Stimulated activated CD4-positive, alpha-beta T cell treated with anti-CD3 and anti-CD28 coated beads, Interleukin-12 subunit alpha, Interleukin-12 subunit beta, amount 100 ng/mL, for 4 hours (primary cell): ENCODE data around the gene ROR2.

Experiments used
- DNase-seq: peaks from one replicate; pipeline ENCODE4 v3.0.0-alpha.2; 2020

The ROR2 gene

DNA sequence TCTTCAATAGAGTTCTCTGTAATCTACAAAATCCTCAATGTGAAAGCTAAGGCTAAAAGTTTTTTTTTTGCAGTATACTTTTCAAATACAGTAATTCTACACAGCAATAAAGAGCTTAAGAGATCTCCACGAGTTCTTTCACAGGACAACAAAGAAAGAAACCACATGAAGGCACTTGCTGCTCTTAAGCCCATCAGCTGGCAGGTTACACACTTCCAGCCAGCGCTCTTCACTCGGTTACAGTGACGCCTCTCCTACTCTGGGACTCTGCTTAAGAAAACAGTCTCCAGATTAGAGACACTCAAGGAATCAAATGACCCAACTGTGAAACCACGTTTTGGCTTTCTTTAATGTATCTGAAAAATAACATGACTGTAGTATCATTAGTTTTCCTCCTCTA, 85.0 kb downstream of the ROR2 start:
- no peak for DNase-seq

GRCh38 chr9:91864380-91864779, 85.6 kb downstream of the ROR2 start:
- no peak for DNase-seq

DNA sequence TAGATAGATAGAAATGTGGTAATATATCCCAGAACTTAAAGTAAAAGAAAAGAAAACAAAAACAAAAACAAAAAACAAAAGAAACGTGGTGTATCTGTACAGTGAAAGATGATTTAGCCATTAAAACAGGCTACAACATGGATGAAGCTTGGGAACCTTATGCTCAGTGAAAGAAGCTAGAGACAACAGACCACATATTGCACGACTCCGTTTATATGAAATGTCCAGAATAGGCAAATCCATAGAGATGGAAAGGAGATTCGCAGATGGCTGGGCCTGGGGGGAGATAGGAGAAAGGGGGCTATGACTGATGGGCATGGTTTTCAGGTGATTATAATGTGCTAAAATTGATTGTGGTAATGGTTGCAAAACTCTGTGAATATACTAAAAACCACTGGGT, 86.6 kb downstream of the ROR2 start:
- DNase-seq = no peak

GRCh38 chr9:91858213-91859030, 91.6 kb downstream of the ROR2 start:
- DNase-seq = no peak

GRCh38 chr9:91857291-91858212, 92.5 kb downstream of the ROR2 start:
- no peak for DNase-seq

GRCh38 chr9:91856419-91856818, 93.6 kb downstream of the ROR2 start:
- DNase-seq = no peak

DNA sequence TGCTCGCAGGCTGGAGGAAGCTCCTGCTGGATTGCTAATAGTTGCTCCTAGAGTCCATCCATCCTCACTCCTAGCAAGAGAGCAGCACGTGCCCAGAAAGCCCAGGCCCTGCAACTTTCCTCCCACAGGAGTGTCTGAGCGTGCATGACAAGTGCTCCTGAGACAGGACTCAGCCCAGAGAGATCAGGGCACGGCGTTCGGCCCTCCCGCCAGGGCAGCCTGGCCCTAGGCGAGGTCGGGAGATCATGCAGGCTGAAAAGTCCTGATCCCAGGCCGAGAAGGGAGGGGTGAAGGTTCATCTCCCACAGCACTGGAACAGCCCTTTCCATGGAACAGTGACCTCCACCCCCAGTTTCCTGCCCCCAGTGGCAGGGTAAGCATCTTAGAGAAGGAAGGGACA, 94.8 kb downstream of the ROR2 start:
- DNase-seq = no peak

- DNase-seq = no peak
These were observed 97.2 kb downstream of the ROR2 start for GRCh38 chr9:91852801-91853347.

- DNase-seq = no peak
These were observed 100.3 kb downstream of the ROR2 start for GRCh38 chr9:91849694-91850093.

DNA sequence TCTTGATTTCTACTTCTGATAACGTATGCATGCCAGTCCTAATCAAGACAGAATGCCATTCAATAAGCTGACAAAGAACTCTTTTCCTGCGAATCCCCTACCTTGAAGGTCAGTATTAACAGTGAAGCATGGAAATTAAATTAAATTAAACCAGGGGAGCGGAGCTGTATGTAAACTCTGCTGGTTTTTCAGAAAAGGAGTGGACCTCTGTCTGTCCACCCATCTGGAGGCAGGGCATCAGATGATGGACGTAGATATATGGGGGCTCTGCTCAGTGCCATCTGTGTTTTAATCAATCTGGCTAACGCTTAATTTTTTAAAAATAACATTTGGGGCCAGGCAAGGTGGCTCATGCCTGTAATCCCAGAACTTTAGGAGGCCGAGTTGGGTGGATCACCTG, 101.9 kb downstream of the ROR2 start:
- DNase-seq = no peak

DNA sequence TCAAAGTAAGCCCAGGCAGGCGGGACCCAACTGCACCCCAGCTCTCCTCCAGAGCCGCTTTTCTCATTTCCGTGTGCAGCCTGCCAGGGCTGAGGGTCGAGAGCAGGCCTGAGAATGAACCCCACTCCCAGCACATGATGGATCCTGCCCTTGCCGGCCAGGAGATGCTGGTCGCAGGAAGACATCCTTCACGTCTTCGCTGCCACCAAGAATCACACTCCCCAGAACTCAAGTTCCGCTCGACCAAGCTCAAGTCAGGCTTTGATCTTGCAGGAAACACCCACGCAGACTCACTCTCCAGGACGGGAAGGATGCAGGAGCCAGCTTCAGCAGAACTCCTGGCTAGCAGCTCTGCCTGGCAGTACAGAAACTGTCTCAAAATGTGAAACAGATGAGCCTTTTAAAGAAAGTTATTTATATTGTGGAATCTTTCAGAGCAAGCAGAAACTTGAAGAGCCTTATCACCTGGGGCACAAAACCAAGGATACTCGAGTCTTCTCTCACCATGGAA, 102.4 kb downstream of the ROR2 start:
- DNase-seq = no peak

DNA sequence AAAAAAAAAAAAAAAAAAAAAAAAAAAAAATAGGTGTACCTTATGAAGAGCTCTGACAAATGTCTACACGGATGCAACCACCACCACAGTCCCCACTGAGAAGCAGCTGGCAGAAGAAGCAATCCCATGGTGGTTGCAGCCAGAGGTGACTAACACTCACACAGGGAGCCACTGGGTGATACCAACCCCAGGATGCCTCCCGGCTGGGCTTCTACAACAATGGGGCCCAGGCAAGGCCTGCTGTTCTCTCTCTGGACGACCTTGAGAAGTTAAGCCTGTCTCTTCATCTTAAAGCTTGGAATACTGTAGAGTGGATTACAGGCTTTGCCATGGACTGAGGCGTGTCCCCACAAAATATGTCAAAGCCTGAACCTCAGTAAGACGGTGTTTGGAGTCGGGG, 104.1 kb downstream of the ROR2 start:
- DNase-seq = no peak

DNA sequence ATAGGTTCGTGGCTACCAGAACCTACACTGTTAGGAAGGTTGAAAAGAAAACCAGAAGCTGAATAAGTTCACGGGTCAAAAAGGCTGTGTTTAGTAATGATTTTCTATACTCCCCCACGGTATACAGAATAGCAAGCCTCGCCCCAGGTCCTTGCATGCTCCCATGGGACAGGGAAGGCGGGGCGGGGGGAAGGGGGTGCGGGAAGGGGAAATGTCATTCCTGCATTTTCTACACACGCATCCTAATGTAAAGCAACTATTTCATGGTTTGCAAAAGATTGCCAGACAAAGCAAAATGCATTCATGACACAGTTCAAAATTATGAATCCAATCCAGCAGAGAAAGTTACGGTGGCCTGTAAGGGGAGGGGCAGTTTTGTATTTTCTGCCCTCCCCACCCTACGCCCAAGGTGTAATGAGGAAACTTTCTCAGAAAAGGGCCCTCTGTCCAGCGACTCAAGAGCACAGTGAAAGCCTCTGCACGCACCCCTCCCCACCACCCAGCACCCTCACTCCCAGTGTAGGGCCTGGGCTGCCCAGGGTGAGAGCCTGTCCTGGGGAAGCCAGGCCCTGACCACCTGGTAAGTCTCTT, 105.2 kb downstream of the ROR2 start:
- no peak for DNase-seq

- no peak for DNase-seq
These were observed 105.8 kb downstream of the ROR2 start for GRCh38 chr9:91844190-91844589.

DNA sequence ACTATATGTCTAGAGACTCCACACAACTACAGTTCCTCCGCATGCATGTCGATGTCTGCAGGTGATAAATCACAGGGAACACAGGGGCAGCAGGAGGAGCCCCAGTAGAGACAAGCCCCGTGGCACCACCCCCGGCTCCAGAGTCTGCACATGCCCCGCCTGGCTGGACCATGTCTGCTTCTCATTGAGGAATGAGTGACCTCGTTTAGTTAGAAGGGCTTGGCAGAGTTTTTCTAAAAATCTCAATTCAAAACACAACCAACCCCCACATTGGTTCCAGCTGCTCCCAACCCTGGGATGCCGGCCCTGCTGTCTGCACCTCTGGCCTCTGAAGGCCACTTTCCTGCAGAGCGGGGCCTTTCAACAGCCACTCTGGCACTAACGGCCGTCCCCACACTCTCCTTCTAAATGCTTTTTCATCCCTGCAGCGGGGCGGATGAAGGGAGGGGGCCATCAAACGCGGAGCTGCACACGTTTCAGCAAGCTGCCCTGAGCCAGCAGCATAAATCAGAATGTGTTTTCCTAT, 106.3 kb downstream of the ROR2 start:
- DNase-seq = no peak

DNA sequence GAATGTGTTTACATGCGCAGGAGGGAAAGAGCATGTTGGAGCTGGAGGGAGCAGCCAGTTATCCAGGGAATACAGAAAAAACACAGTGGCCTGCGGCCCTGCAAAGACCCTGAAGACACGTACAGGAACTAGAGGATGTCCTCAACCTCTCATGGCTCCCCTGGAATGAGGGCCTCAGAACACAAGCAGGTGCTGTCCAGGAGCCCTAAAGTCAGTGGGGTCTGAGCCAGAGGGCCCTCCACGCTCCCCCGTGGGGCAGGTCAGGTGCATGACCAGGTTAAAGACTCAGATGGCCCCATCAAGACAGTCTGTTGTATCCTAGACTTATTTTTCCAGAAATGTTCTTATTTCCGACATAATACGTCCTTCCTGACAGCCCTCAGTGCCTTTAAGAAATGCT, 106.9 kb downstream of the ROR2 start:
- DNase-seq = no peak

- DNase-seq = no peak
These were observed 107.5 kb downstream of the ROR2 start for GRCh38 chr9:91842358-91843049.

- no peak for DNase-seq
These were observed 108.4 kb downstream of the ROR2 start for GRCh38 chr9:91841591-91841990.

DNA sequence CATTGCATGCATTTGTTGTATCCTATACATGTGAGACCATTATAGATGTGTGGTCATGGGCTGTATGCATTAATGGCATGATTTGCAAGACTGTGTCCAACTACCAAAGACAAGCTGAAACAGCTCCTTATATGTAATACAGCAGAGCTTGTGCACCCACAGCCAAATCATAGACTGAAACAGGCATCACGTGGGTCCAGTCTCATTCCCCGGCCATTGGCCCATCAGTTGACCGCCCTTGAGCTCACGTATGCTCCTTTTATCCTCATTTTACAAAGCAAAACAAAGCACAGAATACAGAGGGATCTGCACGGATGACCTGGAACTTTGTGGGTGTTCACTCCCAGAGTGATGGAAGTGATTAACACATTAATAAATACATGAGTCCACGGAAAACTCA, 109.1 kb downstream of the ROR2 start:
- DNase-seq = no peak

GRCh38 chr9:91840469-91840868, 109.6 kb downstream of the ROR2 start:
- no peak for DNase-seq

GRCh38 chr9:91839926-91840465, 110.0 kb downstream of the ROR2 start:
- no peak for DNase-seq
